IMR-90 (cell line): ENCODE data around the gene CAPN6. TPM values are rescaled to one million over a fixed set of nuclear protein-coding genes. Genes with fewer than 3 reads are reported as not detected.

Experiments used
- ATAC-seq: fragments of 200-7000 bp; cut with Tn5 transposase; 2 replicates; pipeline ENCODE4 v1.9.1; 2020; ENCODE audit warnings: low read depth, mild to moderate bottlenecking, moderate library complexity
- BruUV-seq: library from RNA; stranded (reverse); fragments of 400-500 nt; replicated peaks from 2 replicates; lab custom pipeline; 2021; lab: Mats Ljungman, UMichigan
- CTCF ChIA-PET: fragments of 300-600 bp; formaldehyde crosslinking; extraction: SDS; loops from one replicate; lab custom pipeline; 2021; ENCODE audit warnings: antibody characterized with exemption; lab: Yijun Ruan, JAX
- POLR2A ChIA-PET: fragments of 300-600 bp; sonication (Branson Sonifier 250); formaldehyde crosslinking; loops from one replicate; lab custom pipeline; 2022; ENCODE audit warnings: antibody characterized with exemption; ENCODE audit not compliant: unreplicated experiment; lab: Charles Lee
- DNase-seq: peaks from one replicate; pipeline ENCODE4 v3.0.0; 2013
- H2AFZ ChIP-seq: replicated peaks from 2 replicates; pipeline ENCODE3; 2013; ENCODE audit warnings: low read length, mild to moderate bottlenecking; ENCODE audit not compliant: poor library complexity
- H2AK5ac ChIP-seq: 2 replicates; pipeline ENCODE4 v1.6.1; 2013; ENCODE audit warnings: low read depth, low read length, inconsistent platforms
- H2AK9ac ChIP-seq: replicated peaks from 2 replicates; pipeline ENCODE3; 2013; ENCODE audit warnings: mild to moderate bottlenecking, low read depth, low read length, moderate library complexity; ENCODE audit not compliant: poor library complexity
- H2BK120ac ChIP-seq: 2 replicates; pipeline ENCODE4 v1.6.1; 2013; ENCODE audit warnings: low read depth, low read length, inconsistent platforms
- H2BK15ac ChIP-seq: 3 replicates; pipeline ENCODE4 v1.6.1; 2013; ENCODE audit warnings: low read depth, low read length, inconsistent platforms
- H2BK20ac ChIP-seq: 2 replicates; pipeline ENCODE4 v1.6.1; 2013; ENCODE audit warnings: low read depth, mild to moderate bottlenecking, inconsistent platforms, low read length, moderate library complexity
- H2BK5ac ChIP-seq: 2 replicates; pipeline ENCODE4 v1.6.1; 2013; ENCODE audit warnings: mild to moderate bottlenecking, low read depth, low read length, inconsistent platforms; ENCODE audit not compliant: poor library complexity, severe bottlenecking
- H3K14ac ChIP-seq: replicated peaks from 2 replicates; pipeline ENCODE4 v1.6.1; 2013; ENCODE audit warnings: low read depth, low read length, inconsistent platforms
- H3K18ac ChIP-seq: 2 replicates; pipeline ENCODE4 v1.6.1; 2013; ENCODE audit warnings: low read depth, low read length, control low read depth
- H3K23ac ChIP-seq: 2 replicates; pipeline ENCODE4 v1.6.1; 2013; ENCODE audit warnings: low read depth, low read length, inconsistent platforms
- H3K27ac ChIP-seq: 2 replicates; pipeline ENCODE4 v1.5.1; 2013; ENCODE audit warnings: mild to moderate bottlenecking, control low read depth, low read length; ENCODE audit not compliant: insufficient read depth
- H3K27me3 ChIP-seq: 2 replicates; pipeline ENCODE4 v1.6.1; 2013; ENCODE audit warnings: low read length; ENCODE audit not compliant: control insufficient read depth, insufficient read depth
- H3K36me3 ChIP-seq: 2 replicates; pipeline ENCODE4 v1.6.1; 2013; ENCODE audit warnings: low read length, mixed read lengths; ENCODE audit not compliant: control insufficient read depth, insufficient read depth
- H3K4ac ChIP-seq: 2 replicates; pipeline ENCODE4 v1.6.1; 2013; ENCODE audit warnings: low read depth, low read length, inconsistent platforms
- H3K4me1 ChIP-seq: 2 replicates; pipeline ENCODE4 v1.6.1; 2013; ENCODE audit warnings: low read length, mixed read lengths; ENCODE audit not compliant: control insufficient read depth, insufficient read depth
- H3K4me2 ChIP-seq: 2 replicates; pipeline ENCODE4 v1.6.1; 2013; ENCODE audit warnings: low read depth, mild to moderate bottlenecking, control low read depth, low read length, moderate library complexity
- H3K4me3 ChIP-seq: 2 replicates; pipeline ENCODE4 v1.5.1; 2013; ENCODE audit warnings: low read depth, mild to moderate bottlenecking, control low read depth, low read length, moderate library complexity; ENCODE audit not compliant: insufficient read depth
- H3K56ac ChIP-seq: 2 replicates; pipeline ENCODE4 v1.6.1; 2013; ENCODE audit warnings: low read length, inconsistent platforms; ENCODE audit not compliant: insufficient read depth; ENCODE audit errors: extremely low read depth
- H3K79me1 ChIP-seq, 2 experiments: 2 replicates each; pipeline ENCODE4 v1.6.1; 2013; ENCODE audit warnings: low read length in 2 of 2, inconsistent platforms in 1 of 2, low read depth in 1 of 2
- H3K9ac ChIP-seq: 2 replicates; pipeline ENCODE4 v1.6.1; 2013; ENCODE audit warnings: low read depth, low read length, control low read depth
- H3K9me1 ChIP-seq: 2 replicates; pipeline ENCODE4 v1.6.1; 2013; ENCODE audit warnings: low read length, inconsistent platforms; ENCODE audit not compliant: insufficient read depth
- H3K9me3 ChIP-seq: 2 replicates; pipeline ENCODE4 v1.6.1; 2013; ENCODE audit warnings: low read length; ENCODE audit not compliant: control insufficient read depth, insufficient read depth
- H4K20me1 ChIP-seq: 2 replicates; pipeline ENCODE4 v1.6.1; 2013; ENCODE audit warnings: low read length, inconsistent platforms; ENCODE audit not compliant: insufficient read depth
- H4K5ac ChIP-seq: 2 replicates; pipeline ENCODE4 v1.6.1; 2013; ENCODE audit warnings: mild to moderate bottlenecking, low read depth, low read length, control low read depth
- H4K8ac ChIP-seq, 2 experiments: 2 replicates each; pipeline ENCODE4 v1.6.1; 2013; ENCODE audit warnings: low read depth in 2 of 2, low read length in 2 of 2, control low read depth in 1 of 2, inconsistent platforms in 1 of 2
- H4K91ac ChIP-seq: 2 replicates; pipeline ENCODE4 v1.6.1; 2013; ENCODE audit warnings: low read depth, low read length, inconsistent platforms; ENCODE audit not compliant: insufficient read depth
- MAFK ChIP-seq: IDR thresholded peaks from 2 replicates; pipeline ENCODE4 v1.6.1; 2012; ENCODE audit warnings: low read depth, low read length, improper control_type of control experiment
- NFE2L2 ChIP-seq: fragments of 150-350 bp; IDR thresholded peaks from 2 replicates; pipeline ENCODE4 v1.6.1; 2016; ENCODE audit warnings: low read depth, mild to moderate bottlenecking, low read length
- WGBS, 2 experiments: methylation state at CpG; one replicate each; pipeline versions ENCODE4 v1.1.5 to v1.1.7; 2013; ENCODE audit warnings: missing lambda C conversion rate in 2 of 2; ENCODE audit not compliant: insufficient read length in 1 of 2; ENCODE audit errors: extremely low coverage in 2 of 2; 5-methylcytosine and 5-hydroxymethylcytosine counted together
- dilution Hi-C: fragments of 300-500 bp; cut with HindIII; formaldehyde crosslinking; loops from one replicate; pipeline ENCODE4 v1.14.3; 2018; ENCODE audit warnings: low sequenced_read_pairs; ENCODE audit not compliant: unreplicated experiment
- in situ Hi-C: fragments of 300-500 bp; cut with MboI; formaldehyde crosslinking; loops from 3 replicates; pipeline ENCODE4 v1.14.3; 2019; ENCODE audit warnings: low sequenced_read_pairs, inconsistent platforms, mixed read lengths
- intact Hi-C: fragments of 100-400 bp; cut with micrococcal nuclease; formaldehyde crosslinking; loops from 2 replicates; pipeline ENCODE4 v1.10.0; 2022
- polyA plus RNA-seq, 3 experiments: library from polyadenylated mRNA; depleted of rRNA; stranded (reverse); fragments of >200 nt; gene quantifications; 2 replicates each; pipeline ENCODE4 v1.2.3, GENCODE V29; 2012; ENCODE audit warnings: low replicate concordance in 1 of 3
- total RNA-seq: library from RNA; depleted of rRNA; stranded (reverse); fragments of >200 nt; gene quantifications from 2 replicates; pipeline ENCODE4 v1.2.3, GENCODE V29; 2012

CAPN6 gene
- total and polyA plus RNA-seq, 2 of the 4 experiments (the other 2 are of a cell fraction) = not detected

DNA sequence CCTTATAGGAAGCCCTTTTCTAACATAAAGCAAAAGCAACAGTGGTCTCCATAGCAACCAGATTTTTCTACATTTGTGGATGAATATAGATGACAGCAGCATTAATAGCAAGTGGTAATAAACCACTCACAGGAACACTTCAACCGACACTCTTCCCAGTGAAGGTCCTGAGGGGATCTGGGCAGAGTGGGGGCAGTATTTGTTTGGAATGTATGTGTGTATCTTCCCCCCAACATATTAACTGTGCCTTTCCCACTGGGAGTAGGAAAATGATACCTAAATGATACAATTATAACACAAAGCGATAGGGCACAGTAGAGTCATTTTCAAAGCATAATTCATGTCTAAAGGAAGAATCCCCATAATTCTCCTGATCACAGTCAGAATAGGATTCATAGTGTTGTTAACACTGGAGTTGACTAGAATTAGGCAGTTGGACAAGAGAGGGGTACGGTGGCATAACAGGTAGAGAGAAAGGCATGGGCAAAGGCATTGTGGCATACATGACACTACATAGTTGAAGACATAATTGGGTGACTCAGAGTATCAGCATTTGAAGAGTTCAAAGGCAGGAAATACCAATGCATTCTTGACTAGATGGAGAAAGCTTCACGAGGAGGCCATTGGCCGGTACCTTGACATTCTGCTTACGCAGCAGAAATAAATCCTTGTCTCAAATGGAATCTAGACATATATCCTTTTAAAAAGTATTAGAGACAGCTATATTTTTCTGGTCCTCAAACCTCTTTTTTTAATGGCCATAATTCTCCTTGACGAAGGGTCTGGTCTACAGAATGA lies 15.2 kb downstream of the CAPN6 start:
- H3K36me3 ChIP-seq = no peaks in the 10 kb centered on the region
- in situ Hi-C loops (no loop called here), intact Hi-C loops (no loop called here), dilution Hi-C loops (no loop called here)
- no peak overlapping the region for H3K14ac ChIP-seq
- H3K56ac ChIP-seq = no peak overlapping the region
- no peaks in the 10 kb centered on the region for H4K20me1 ChIP-seq
- H3K23ac ChIP-seq = no peak overlapping the region
- H3K27ac ChIP-seq = no peak overlapping the region
- H3K4me3 ChIP-seq = no peak overlapping the region
- CTCF ChIA-PET = no interaction called here
- no peak overlapping the region for H4K91ac ChIP-seq
- H4K5ac ChIP-seq = no peak overlapping the region
- H3K4ac ChIP-seq = no peak overlapping the region
- DNase-seq (no peak), ATAC-seq (no peak)
- H3K79me1 ChIP-seq = no peaks in the 10 kb centered on the region
- H2BK120ac ChIP-seq = no peak overlapping the region
- no peak overlapping the region for H4K8ac ChIP-seq
- H2BK5ac ChIP-seq = no peak overlapping the region
- H3K9me3 ChIP-seq = no peaks in the 10 kb centered on the region
- TF ChIP-seq MAFK (peak; percentile 76), NFE2L2 (no peak)
- H3K18ac ChIP-seq = no peak overlapping the region
- POLR2A ChIA-PET = no interaction called here
- H2AFZ ChIP-seq = no peak overlapping the region
- 80% methylated on average over 1 of the region's 7 CpGs; no CpG with 5 or more reads in 1 of the 2 experiments for WGBS, 2 experiments
- no peak overlapping the region for H2AK5ac ChIP-seq
- H3K9me1 ChIP-seq = no peaks in the 10 kb centered on the region
- H2BK20ac ChIP-seq = no peak overlapping the region
- no peaks in the 10 kb centered on the region for H3K4me1 ChIP-seq
- no TSS peak for BruUV-seq
- no peak overlapping the region for H3K4me2 ChIP-seq
- no peak overlapping the region for H2BK15ac ChIP-seq
- no peak overlapping the region for H2AK9ac ChIP-seq
- H3K27me3 ChIP-seq = peaks cover 5% of the 10 kb centered on the region
- H3K9ac ChIP-seq = no peak overlapping the region
